ENCODE measurements around the gene SFTPD.
A peak's percentile ranks its signal among the peaks of the same experiment; 100 is the strongest.

SFTPD gene

DNA sequence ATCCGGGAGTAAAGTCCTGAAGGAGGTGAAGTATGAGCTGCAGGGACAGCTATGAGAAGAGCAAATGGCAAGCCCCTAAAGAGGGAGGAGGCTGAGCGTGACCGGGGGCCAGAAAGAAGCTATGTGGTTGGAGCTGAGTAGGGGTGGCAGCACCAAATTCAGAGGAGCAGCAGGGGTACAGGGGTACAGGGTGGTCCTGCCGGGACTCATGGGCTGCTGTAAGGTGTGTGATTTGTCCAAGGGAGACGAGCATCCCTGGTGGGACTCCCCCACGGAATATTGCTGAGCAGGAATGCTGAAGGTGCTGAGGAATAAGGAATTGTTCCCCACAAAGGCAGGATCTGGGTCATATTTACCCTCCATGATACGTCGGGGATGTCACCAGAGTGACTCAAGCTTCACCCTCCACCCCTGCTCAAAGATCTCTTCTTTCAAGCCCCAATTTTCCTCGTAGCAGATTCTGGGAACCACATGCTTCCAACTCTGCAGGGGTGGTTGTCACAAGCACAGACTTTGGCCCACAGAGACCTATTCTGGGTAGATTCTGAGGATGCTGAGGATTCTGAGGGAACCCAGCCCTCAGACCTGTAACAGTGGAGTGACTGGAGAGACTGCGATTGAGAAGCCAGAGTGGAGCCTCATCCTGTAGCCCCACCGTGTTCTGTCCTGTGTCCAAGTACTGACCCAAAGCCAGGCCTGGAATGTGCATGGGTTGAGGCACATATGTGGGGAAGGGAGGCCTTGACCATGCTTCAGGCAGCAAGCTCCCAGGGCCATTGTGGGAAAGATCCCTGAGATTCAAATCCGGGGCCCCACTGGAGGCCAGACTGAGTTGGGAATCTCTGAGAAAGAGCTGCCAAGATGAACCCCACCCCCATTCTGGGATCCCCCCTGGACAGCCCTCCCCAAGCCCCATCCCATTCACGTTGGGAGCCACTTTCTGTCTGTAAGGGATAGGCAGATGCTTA lies 4.2 kb downstream of the SFTPD start:
- no peak for DNase-seq

DNA sequence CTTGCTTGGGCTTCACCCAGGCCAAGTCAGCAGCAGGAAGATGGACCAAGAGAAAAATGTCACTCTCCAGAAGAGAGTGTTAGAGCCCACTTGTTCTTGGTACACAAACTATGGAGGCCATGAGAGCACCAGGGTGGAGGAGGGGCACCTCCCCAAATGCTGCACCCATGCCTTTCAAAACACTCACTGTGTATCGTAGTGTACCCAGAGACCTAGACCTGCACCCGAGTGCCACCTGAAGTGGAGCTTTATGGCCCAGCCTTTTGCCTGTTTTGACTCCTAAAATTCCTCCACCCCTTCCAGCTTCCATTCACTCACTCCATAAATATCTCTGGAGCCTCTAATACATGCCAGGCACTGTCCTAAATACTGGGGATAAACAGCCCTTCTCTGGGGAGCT lies 5.0 kb downstream of the SFTPD start:
- DNase-seq, result no peak

DNA sequence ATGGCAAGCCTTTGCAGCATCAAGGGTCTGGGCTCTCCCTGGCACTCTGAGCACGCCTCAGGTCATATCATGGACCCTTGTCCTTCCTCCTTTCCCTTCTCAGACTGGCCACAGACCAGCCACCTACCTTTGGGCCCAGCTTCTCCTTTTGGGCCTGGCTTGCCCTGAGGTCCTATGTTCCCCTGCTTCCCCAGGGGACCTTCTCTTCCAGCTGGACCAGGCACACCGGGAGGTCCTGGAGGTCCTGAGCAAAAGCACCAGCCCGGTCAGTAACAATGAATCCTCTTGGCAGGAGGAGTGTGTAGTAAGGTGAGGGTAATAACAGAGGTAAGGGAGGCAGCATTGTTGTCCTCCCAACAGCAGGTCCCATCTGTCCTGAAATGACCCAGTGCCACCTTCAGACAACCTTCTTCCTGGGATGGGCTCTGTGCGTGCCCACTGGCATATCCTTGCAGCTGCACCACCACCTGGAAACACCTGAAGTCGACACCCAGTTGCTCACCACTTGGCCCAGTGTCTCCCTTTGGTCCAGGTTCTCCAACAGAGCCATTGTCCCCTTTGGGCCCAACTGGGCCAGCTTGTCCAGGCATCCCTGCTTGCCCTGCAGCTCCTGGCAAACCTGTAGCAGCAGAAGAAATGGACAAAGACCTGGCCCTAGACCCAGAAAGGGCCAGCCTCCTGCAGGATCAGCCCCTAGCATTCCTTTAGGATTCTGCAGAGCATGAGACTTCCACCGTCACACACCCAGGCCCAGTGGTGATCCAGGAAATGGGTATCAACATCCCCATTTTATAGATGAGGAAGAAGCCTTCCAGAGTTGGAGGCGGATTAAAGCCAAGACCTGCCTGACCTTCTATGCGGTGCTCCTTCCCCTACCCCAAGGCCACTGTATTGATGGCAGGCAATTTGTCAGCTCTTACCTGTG lies 6.4 kb downstream of the SFTPD start:
- DNase-seq, result no peak

DNA sequence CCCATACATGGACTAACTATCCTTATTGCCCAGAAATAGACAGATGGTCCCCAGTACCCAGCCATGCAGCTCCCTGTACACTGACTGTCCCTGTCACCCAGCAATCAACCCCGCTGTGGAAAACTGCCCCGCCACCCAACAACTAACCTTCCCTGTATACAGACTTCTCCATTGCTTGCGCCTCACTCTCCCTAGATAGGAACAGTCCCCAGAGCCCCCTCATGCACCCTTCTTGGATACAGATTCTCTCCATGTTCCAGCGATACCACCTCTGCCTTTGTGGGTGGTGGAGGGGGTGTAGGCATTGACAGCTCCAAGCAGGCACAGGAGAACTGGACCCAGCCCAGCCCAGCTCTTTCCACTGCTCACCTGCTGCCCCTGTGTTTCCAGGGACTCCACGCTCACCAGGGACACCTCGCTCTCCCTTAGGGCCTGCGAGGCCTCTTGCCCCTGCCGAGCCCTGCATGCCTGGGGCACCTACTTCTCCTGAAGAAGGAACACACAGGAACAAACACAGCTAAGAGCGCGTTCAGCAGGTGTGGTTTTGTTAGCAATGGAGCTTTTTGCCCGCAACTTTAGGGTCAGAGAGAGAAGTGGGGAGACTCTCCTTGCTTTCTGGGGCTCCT lies 7.2 kb downstream of the SFTPD start:
- DNase-seq, result no peak

DNA sequence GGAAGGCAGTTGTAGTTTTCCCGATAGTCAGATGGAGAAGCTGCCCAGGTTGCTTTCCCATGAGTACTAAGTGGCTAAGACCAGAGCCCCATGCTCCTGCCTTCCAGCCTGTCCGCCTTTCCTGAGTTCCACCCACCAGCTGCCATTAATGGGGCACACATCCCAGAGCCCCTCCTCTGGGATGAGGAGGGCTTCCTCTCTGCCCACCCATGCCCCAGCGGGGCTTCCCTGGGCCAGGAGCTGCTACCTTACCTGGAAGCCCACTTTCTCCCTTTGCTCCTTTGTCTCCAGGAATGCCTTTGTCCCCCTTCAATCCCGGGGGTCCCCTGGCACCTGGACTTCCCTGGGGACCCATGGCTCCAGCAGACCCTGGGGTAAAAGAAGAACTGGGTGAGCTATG lies 7.8 kb downstream of the SFTPD start:
- DNase-seq, result no peak

DNA sequence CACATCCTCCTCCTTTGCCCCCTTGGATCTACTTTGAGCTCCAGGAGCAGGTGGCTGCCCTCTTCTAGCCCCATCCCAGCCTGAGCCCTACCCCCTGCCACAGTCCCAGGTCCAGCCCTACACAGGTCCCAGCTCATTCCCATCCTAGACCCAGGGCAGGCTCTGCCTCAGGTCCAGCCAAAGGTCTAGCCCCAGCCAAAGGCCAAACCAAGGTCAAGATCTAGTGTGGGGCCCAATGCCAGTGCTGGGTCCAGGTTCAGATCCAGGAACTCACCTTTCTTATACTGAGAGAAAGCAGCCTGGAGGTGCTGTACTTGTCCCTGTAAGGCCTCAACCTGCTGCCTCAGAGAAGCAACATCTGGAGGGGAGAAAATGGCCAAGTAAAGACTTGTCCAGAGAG lies 8.5 kb downstream of the SFTPD start:
- no peak for DNase-seq

DNA sequence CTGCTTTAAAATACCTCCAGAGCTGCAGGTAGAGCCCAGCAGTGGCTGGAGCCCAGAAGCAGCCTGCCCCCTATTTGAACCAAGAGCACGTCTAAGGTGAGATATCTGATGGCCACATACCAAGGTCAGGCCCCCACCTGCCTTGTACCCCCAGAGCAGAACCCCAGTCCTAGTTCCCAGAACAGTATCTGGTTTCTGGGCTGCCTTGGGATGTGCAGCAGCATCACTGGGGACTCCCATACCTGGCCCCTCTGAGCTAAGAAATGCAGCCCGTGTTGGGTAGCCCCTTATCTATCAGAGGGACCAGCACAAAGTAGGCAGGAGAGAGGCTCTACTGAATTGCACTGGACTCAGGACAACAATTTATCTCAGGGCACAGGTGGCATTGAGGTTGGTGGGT lies 8.9 kb downstream of the SFTPD start:
- no peak for DNase-seq

DNA sequence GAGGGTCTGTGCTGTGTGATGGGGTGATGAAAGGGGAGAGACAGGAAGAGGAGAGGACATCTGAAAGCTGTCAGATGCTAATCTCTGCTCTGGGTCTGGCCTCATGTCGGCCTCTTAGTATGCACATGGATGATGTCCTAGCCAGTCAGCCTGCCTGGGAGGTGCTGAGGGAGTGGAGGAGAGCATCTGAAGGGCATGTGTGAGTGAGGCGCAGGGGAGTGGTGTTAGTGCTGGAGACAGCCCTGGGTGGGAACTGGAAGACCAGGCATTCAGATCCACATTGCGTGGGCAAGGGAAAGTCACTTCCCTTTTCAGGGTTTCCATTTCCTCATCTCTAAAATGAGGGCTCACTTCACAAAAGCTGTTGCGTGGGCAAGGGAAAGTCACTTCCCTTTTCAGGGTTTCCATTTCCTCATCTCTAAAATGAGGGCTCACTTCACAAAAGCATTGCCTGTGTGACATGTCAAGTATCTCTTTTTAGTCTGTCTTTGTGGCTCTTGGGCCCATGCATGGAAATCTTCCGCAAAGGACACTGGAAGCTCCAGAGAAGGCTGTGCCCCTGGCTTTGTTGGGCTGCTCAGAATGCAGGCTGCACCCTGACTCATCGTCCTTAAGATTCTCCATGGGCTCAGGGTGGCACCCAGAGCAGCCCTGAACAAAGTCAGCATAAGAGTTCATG lies 10.0 kb downstream of the SFTPD start:
- no peak for DNase-seq

DNA sequence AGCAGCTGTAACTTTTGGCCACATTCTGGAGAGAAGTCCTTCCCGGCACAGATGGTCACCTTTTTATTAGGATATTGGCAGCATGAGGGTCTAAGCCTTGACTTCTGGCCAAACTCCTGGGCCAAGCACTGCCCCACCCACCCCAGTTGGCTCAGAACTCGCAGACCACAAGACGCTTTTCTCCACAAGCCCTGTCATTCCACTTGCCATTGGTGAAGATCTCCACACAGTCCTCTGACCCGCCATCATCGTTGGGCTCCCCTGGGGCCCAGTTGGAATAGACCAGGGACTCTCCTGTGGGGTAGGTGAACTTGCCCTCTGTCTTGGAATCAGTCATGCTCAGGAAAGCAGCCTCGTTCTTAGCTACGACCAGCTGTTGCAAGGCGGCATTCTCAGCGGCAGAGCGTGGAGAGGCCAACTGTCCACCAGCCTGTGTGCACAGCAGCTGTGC lies 11.2 kb downstream of the SFTPD start:
- DNase-seq, result no peak

DNA sequence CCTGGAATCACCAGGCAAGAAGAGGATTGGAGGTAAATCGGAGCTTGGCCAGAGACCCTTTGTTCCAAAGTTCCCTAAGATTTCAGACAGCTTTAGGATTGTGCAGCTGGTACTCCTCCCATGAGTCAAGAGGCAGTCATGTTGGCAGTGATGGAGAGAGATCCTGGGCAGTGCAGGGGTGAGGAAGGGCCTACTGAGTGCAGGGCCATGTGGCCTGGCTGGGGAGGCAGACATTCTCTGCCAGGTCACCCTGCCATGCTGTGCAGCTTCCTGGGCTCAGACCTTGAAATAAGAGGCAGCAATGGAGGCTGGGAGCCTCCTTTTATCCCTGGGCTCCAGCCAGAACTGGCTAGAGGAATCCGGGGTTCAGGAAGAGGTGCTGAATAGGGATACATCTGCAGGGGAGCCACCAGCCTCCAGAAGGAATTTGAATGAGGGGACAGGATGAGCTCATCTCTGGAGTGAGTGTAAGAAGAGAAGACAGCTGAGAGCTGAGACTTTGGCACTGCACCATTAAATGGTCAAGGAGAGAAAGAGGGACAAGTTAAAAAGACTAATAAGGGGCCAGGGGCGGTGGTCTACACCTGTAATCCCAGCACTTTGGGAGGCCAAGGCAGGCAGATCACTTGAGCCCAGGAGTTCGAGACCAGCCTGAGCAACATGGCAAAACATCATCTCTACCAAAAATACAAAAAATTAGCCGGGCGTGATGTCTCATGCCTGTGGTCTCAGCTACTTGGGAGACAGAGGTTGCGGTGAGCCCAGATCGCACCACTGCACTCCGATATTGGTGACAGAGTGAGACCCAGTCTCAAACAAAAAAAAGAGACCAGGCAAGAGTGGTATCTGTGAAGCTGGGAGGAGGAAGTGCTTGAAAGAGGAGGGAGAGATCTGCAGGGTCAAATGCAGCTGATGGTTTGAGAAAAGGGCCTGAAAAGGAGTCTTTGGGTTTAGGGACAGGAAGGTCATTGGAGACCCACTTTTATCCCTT lies 12.0 kb downstream of the SFTPD start:
- DNase-seq, result no peak

DNA sequence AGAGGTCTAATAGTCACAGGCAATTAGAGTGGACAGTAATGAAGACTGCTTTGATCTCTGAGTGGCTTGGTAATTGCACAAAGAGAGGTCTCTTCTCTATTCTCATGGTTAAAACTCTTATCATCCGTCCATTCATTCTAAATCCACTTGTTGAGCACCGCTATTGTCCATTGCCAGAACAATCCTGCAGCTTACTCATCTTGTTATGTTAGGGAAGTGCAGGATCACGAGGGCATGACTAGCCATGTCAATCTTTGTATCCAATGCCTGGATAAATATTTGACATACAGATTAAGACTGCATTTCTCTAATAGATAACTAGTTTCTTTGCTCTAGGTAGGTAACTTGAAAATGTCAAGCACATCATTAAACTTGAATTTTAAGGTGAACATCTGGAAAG lies 14.9 kb downstream of the SFTPD start:
- DNase-seq, result no peak

DNA sequence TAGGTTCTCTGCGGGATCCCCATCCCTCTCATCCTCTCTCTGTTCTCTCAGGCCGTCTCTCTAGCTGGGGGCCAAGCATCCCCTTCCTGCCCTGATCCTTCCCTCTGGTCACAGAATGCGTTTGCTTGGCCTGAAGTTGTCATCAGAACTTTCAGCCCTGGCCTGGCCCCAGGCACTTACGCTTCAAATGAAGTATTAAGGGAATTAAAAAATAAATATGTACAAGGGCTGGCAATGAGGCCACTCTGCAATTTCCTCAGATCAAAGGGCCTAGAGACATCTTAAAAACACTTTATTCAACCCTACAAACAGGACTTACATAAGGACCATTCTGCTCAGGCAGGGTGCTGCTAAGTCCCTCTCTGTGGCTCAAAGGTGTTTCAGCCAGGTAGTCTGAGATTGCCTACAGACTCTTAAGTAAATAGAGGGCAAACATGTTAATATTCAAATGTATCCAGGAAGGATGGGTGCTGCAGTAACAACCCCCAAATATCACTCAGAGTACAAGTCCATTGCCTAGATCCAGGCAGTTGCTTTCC lies 16.0 kb downstream of the SFTPD start:
- DNase-seq, result no peak

DNA sequence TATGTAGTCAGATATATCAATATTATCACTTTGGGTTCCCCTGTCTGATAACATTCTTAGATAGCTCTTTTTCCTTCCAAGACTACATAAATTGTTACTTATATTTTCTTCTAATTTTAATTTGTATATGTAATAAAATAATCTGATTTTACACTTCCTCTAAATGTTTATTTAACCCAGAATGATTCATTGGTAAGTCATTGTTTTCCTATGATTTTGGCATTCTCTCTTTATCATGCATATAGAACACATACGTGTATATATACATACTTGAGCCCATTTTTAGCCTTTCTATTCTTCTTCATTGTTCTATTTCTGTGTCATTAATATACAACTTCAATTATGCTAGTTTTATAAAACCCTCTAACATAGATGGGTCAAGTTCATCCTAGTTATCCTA lies 16.6 kb downstream of the SFTPD start:
- no peak for DNase-seq

DNA sequence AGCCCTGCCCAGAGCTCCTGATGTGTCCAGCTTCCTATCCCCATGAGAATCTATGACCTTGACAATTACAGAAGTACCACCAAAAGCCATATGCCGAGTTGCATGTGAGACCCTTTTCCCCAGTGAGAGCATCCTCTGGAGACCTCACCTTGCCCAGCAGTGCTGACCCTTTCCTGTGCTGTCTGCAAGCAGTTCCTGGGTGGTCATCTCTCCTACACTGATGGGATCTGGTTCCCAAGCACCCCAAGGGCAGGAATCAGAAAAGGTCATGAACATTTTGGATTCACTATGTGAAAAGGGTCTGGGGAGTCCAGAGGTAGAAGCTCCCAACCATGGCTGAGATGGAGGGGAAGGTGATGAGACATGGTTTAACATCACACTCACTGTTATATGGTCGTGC lies 18.2 kb downstream of the SFTPD start:
- DNase-seq, result no peak

DNA sequence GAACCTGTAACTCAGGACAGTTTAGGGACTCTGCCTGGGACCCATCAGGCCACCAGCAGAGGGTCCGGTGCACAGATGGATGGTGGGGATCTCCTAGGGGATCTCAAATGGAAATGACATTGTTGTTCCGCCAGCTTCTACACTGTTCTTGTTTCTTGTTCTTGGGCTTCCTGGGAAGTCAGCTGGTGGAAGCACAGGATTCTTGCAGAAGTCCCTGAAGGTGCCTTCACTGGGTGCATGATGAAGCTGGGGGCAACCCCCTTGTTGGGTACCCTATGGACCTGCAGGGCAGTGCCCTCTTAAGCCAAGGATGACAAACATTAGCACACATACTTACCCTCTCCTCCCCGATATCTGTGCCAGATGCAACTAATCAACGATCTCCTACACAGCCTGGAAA lies 18.6 kb downstream of the SFTPD start:
- no peak for DNase-seq

DNA sequence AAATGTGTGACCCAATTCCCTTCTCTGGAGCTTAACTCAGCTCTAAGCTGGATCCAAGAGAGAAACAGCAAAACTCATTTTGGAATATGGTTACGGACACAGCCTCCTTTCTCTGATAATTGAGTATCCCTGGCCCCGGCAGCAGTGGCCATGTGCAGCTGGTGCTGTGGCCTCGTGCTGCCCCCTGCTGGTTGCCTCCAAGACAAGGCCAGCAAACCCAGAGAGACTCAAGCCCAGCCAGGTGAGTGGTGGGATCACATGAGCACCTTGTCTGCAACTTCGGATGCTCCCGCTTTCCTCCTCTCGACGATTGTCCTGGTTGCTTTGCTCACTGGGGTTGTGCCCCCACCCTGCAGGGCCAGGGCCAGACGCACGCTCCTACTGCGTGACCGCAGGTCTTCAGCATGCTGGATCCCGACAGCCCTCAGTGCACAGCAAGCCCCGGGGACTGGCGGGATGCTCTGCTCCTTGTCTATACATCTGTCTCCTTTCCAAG lies 19.4 kb downstream of the SFTPD start:
- peak; percentile 84 for DNase-seq

DNA sequence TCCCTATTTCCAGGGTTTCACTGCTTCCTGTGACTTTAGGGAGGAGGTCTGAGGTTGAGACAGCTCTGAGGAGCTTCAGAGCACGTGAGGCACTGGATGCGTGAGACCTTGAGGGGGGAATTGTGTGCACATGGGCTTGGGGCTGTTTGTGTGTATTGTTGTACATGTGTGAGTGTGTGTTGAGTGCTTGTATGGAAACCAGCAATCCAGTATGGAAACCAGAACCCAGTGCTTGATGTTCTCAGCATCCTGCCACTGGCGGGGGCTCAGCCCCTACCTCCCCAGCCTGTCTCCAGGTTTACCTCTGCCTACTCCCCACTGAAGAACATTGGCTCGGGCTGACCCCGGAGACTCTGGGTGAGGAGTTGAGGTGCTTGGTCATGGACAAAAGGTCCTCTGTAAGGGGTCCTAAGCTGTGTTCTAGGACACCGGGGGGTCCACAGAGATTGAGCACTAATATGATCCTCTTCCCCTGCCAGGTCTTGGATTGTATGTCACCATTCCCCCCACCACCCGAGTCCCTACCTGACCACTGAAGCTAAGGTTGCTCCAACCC lies 20.8 kb downstream of the SFTPD start:
- no peak for DNase-seq

DNA sequence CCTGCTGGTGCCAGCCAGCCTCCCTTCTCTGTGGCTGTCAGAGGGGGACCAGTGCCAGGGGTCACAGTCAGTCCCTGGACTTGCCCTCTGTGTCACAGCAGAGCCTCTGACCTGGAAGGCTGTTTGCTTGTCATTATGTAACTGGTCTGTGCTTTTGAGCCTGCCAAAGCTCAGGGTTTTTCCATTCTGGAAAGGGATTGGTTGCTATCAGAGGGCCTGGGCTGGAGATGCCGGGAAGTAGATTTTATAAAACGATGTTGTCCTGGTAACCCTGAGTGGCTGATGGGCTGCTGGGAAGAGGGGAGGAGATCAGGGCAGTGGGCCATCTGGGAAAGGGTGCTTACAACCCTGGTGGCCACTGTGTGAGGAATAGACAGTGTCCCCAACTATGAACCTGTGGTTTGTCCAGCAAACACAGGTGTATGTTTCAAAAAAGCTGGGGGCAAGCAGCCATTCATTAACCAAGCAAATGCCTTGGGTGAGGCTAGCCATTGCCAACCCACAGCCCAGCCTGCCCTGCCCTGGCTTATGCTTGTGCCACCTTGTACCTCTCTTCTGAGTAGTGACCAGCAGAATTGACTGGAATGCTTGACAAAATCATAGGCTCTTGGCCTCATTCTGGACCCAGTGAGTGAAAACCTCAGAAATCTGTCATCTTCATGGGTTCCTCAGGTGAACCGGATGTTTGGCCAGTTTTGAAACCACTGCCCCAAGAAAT lies 21.6 kb downstream of the SFTPD start:
- no peak for DNase-seq

DNA sequence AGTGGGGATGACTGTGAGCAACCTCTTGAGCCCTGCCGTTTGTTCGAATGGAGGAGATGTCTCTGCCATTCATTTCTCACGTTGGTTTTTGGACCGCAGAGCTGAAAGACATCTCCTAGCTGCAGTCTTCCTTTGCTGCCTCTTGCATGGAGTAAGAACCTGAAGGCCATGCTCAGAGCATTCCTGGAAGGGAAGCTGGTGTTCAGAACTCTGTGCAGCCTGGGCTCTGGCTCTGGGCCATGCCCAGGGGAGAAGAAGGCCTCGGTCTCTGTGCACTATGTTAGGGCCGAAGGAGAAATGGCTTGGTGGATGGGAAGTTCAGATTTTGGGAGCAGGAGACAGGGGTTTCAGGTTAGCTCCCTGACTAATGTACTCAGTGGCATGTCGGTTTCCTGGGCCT lies 22.9 kb downstream of the SFTPD start:
- no peak for DNase-seq

DNA sequence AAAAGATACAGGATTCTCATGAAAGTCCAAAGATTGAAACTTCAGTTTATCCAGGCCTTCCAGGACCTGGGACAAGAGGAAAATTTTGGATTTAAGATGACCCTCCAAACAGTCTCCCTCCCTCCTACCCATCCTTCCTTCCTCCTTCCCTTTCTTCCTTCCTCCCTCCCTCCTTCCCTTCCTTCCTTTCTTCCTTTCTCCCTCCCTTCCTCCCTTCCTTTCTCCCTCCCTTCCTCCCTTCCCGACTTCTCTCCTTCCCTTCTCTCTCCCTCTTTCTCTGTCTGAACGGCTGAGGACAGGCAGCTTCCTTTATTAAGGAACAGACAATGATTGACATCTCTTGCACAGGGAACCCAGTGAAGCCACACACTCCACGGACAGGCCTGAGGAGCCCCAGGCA lies 23.3 kb downstream of the SFTPD start:
- DNase-seq, result no peak
